ENCODE data around the gene ANO4. TPM values are rescaled to one million over a fixed set of nuclear protein-coding genes. Genes with fewer than 3 reads are reported as not detected.
"Not testable (repeated sequence)": the region's sequence is repeated elsewhere in the genome, so short reads cannot be mapped to it uniquely, and the experiment has no call there.

ANO4 gene
- total RNA-seq, 1 donor from 2014 or later, result 2.6 TPM

- DNase-seq, result no peak
Measured at GRCh38 chr12:100875156-100875555, 80.6 kb downstream of the ANO4 start.

- no peak for DNase-seq
Measured at GRCh38 chr12:100875771-100876170, 81.2 kb downstream of the ANO4 start.

- no peak for DNase-seq
Measured at GRCh38 chr12:100877776-100878175, 83.2 kb downstream of the ANO4 start.

GRCh38 chr12:100895192-100895591 is 100.6 kb downstream of the ANO4 start:
- DNase-seq, result no peak

- no peak for DNase-seq
Measured at GRCh38 chr12:100896192-100896591, 101.6 kb downstream of the ANO4 start.

GRCh38 chr12:100897240-100897639 is 102.7 kb downstream of the ANO4 start:
- DNase-seq, result no peak

- no peak for DNase-seq
Measured at GRCh38 chr12:100899301-100899700, 104.7 kb downstream of the ANO4 start.

- no peak for DNase-seq
Measured at GRCh38 chr12:100900808-100901207, 106.2 kb downstream of the ANO4 start.

GRCh38 chr12:100901266-100901665 is 106.7 kb downstream of the ANO4 start:
- DNase-seq, result no peak

- no peak for DNase-seq
Measured at GRCh38 chr12:100904270-100904669, 109.7 kb downstream of the ANO4 start.

- DNase-seq, result no peak
Measured at GRCh38 chr12:100908501-100908900, 113.9 kb downstream of the ANO4 start.

GRCh38 chr12:100913872-100914592 is 119.5 kb downstream of the ANO4 start:
- no peak for DNase-seq

GRCh38 chr12:100919116-100919515 is 124.5 kb downstream of the ANO4 start:
- no peak for DNase-seq

- no peak for DNase-seq
Measured at GRCh38 chr12:100920493-100920892, 125.9 kb downstream of the ANO4 start.

GRCh38 chr12:100926669-100927248 is 132.2 kb downstream of the ANO4 start:
- no peak for DNase-seq

GRCh38 chr12:100927826-100928225 is 133.2 kb downstream of the ANO4 start:
- no peak for DNase-seq

GRCh38 chr12:100932571-100932970 is 138.0 kb downstream of the ANO4 start:
- no peak for DNase-seq

- not testable (repeated sequence) for DNase-seq
Measured at GRCh38 chr12:100933531-100933930, 139.0 kb downstream of the ANO4 start.

GRCh38 chr12:100935929-100936328 is 141.4 kb downstream of the ANO4 start:
- no peak for DNase-seq

GRCh38 chr12:100936661-100937060 is 142.1 kb downstream of the ANO4 start:
- DNase-seq, result no peak

GRCh38 chr12:100940503-100940902 is 145.9 kb downstream of the ANO4 start:
- no peak for DNase-seq

- DNase-seq, result peak; percentile 8
Measured at GRCh38 chr12:100942984-100943749, 148.6 kb downstream of the ANO4 start.

GRCh38 chr12:100951756-100952155 is 157.2 kb downstream of the ANO4 start:
- DNase-seq, result no peak

Data from tongue (tissue), 2 donors.